Mesenteric fat pad (tissue), 1 donor: ENCODE measurements around the gene RAB17. TPM values are rescaled to one million over a fixed set of nuclear protein-coding genes. Genes with fewer than 3 reads are reported as not detected.

Experiments
- total RNA-seq: library from RNA; stranded (reverse); fragmentation: NEBNext Ultra II Directional; extraction: Animal tissue kit (Norgen Biotek cat#: 25700); gene quantifications from one replicate; pipeline ENCODE4 v1.2.1, GENCODE V29; 2021
- donor health status: DM: yes; HTN: yes; CAD: no.

The RAB17 gene
- total RNA-seq, 1 donor from 2014 or later, result 0.87 TPM

Other genes starting within 250 kb of the RAB17 start
- 409 TPM for gene COL6A3, start 176.6 kb downstream of the RAB17 start, total RNA-seq
- 7.3 TPM for gene MLPH, start 103.5 kb downstream of the RAB17 start, total RNA-seq
- not detected for gene PRLH, start 24.2 kb downstream of the RAB17 start, total RNA-seq
- gene LRRFIP1, start 36.9 kb upstream of the RAB17 start, total RNA-seq, result 144 TPM
- 1.3 TPM for gene RBM44, start 208.0 kb upstream of the RAB17 start, total RNA-seq